Measurements from ENCODE around the gene OLFML2A.

Gene OLFML2A

DNA sequence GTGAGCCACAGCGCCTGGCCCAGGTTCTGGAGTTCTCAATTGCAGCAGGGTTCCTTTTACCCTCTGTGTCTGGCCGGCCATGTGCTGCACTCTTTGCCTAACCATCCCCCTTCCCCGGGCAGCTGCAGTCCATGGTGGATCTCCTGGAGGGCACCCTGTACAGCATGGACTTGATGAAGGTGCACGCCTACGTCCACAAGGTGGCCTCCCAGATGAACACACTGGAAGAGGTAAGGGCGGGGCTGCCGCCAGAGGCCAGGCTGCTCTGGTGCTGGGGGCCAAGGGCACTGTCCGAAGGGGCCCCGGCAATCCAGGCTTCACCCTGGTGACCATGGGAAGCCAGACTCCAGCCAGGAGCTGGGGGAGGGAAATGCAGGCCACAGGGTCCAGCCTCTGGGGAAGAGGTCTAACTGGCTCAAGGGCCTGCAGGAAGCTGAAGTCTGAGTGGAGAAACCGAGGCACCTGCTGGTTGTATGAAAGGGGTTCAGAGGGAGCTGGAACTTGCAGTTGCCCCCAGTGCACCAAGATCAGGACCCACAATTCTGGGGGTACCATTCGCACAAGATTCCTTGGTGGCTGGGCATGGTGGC is 18.1 kb downstream of the OLFML2A start:
- Histone ChIP-seq H3K27me3 (ENCODE audit: control insufficient read depth in 1 of 2, insufficient read depth in 1 of 2, low read length in 2 of 2) (no peaks in the 10 kb centered on the region), H3K18ac (ENCODE audit: low read depth in 1 of 2, low read length in 2 of 2) (no peak overlapping the region), H4K8ac (ENCODE audit: low read length) (no peak overlapping the region), H3K4me3 (ENCODE audit: insufficient read depth in 1 of 2, low read depth in 1 of 2, low read length in 2 of 2) (no peak overlapping the region), H3K4me1 (ENCODE audit: control insufficient read depth, insufficient read depth, low read depth, low read length) (peaks cover 19% of the 10 kb centered on the region), H2AFZ (ENCODE audit: low read depth, low read length) (no peak overlapping the region), H2BK15ac (ENCODE audit: low read depth, poor library complexity, severe bottlenecking) (no peak overlapping the region), H3K9me3 (ENCODE audit: control insufficient read depth, low read length) (no peaks in the 10 kb centered on the region), H3K27ac (ENCODE audit: low read length, poor library complexity, severe bottlenecking) (no peak overlapping the region), H3K79me1 (replicated peaks; ENCODE audit: low read length, poor library complexity, severe bottlenecking) (peaks cover 1% of the 10 kb centered on the region), H3K23ac (ENCODE audit: low read length in 2 of 2) (no peak overlapping the region), H3K4me2 (ENCODE audit: low read length, poor library complexity, severe bottlenecking) (no peak overlapping the region), H3K4ac (ENCODE audit: low read depth in 1 of 2, low read length in 2 of 2) (no peak overlapping the region), H2BK5ac (ENCODE audit: low read depth, low read length, poor library complexity, severe bottlenecking) (no peak overlapping the region), H3K36me3 (ENCODE audit: control insufficient read depth in 1 of 2, insufficient read depth in 2 of 2, low read depth in 1 of 2, low read length in 2 of 2) (peaks cover 13 to 38% of the 10 kb centered on the region in 2 experiments), H2AK5ac (ENCODE audit: low read length, severe bottlenecking) (peak overlapping the region; percentile 35), H3K14ac (ENCODE audit: low read length in 2 of 2) (no peak overlapping the region), H2BK12ac (ENCODE audit: low read length in 2 of 2) (no peak overlapping the region), H3K9ac (ENCODE audit: low read length) (no peak overlapping the region), H2BK120ac (ENCODE audit: low read depth, low read length) (no peak overlapping the region), H4K91ac (ENCODE audit: low read length) (no peak overlapping the region)
- 92% methylated on average over 11 of the region's 11 CpGs for WGBS
- DNase-seq = no peak

DNA sequence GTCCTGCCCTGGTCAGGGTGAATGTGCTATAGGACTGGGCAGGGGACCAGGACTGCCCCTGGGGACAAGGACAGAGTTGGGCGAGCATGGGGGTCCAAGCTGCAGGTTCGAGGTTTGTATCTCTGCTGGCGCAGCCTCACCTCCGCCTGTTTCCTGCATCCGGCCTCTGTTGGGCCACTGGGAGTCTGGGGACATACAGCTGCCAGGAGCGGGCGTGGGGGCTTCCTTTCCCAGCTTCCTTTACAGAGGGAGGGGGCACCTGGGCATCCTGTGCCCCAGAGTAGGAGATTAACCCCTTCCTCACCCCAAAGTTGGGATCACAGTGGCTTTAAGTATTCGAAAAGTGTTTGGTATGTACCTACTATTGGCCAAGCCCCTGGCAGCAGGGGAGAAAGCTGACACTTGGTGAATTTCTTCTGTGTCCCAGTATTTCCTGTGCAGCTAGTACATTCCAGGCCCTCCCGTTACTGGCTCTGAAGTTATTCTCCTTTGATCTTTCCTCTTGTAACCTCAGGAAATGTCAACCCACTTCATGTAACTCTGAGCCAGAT is 19.0 kb downstream of the OLFML2A start:
- Histone ChIP-seq H2BK15ac (ENCODE audit: low read depth, poor library complexity, severe bottlenecking) (no peak overlapping the region), H3K79me1 (replicated peaks; ENCODE audit: low read length, poor library complexity, severe bottlenecking) (peaks cover 1% of the 10 kb centered on the region), H3K18ac (ENCODE audit: low read depth in 1 of 2, low read length in 2 of 2) (peak overlapping the region in 1 of 2 experiments; percentile 54), H4K91ac (ENCODE audit: low read length) (peak overlapping the region; percentile 9), H3K4me2 (ENCODE audit: low read length, poor library complexity, severe bottlenecking) (no peak overlapping the region), H3K9ac (ENCODE audit: low read length) (no peak overlapping the region), H2BK5ac (ENCODE audit: low read depth, low read length, poor library complexity, severe bottlenecking) (no peak overlapping the region), H3K27ac (ENCODE audit: low read length, poor library complexity, severe bottlenecking) (no peak overlapping the region), H3K27me3 (ENCODE audit: control insufficient read depth in 1 of 2, insufficient read depth in 1 of 2, low read length in 2 of 2) (no peaks in the 10 kb centered on the region), H3K9me3 (ENCODE audit: control insufficient read depth, low read length) (no peaks in the 10 kb centered on the region), H3K4me1 (ENCODE audit: control insufficient read depth, insufficient read depth, low read depth, low read length) (peaks cover 19% of the 10 kb centered on the region), H3K4ac (ENCODE audit: low read depth in 1 of 2, low read length in 2 of 2) (no peak overlapping the region), H2BK12ac (ENCODE audit: low read length in 2 of 2) (peak overlapping the region in 1 of 2 experiments; percentile 48), H2AFZ (ENCODE audit: low read depth, low read length) (no peak overlapping the region), H2AK5ac (ENCODE audit: low read length, severe bottlenecking) (peak overlapping the region; percentile 40), H4K8ac (ENCODE audit: low read length) (peak overlapping the region; percentile 1), H3K23ac (ENCODE audit: low read length in 2 of 2) (no peak overlapping the region), H2BK120ac (ENCODE audit: low read depth, low read length) (no peak overlapping the region), H3K4me3 (ENCODE audit: insufficient read depth in 1 of 2, low read depth in 1 of 2, low read length in 2 of 2) (no peak overlapping the region), H3K14ac (ENCODE audit: low read length in 2 of 2) (peak overlapping the region in 1 of 2 experiments; percentile 88), H3K36me3 (ENCODE audit: control insufficient read depth in 1 of 2, insufficient read depth in 2 of 2, low read depth in 1 of 2, low read length in 2 of 2) (peaks cover 9 to 33% of the 10 kb centered on the region in 2 experiments)
- WGBS = 66% methylated on average over 7 of the region's 9 CpGs
- DNase-seq = no peak

DNA sequence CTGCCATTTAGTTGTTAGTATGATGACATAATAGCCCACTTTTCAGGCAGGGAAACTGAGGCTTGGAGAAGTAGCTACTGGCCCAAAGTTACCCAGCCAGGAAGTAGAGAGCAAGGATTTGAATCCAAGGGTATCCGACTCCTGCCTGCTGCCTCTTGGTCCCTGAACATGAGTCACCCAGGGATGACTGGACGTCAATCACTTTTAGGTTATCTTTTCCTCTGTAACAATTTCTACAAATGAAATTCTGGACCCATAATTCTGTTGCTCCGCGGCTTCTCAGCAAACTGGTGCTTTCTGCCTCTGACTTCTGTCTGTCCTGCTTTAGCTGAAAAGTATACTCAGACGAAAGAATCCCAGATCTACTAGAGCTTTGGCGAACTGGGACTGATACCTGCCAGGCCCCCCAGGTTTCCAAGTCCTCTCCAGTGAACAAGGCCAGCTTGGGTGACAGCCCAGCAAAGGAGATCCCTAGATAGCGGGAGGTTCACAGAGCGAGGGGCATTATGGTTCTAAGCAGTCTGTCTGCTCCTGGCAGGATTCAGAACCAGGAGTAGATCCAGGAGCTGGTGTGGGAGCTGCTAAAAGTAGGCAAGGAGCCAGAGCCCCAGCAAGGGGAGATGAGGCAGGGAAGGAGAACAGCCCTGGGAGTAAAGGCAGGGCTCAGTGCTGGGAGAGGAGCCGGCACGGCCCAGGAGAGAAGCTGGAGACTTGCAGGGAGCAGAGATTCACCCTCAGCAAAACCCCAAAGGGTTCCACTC is 20.6 kb downstream of the OLFML2A start:
- Histone ChIP-seq H3K9ac (ENCODE audit: low read length) (peak overlapping the region; percentile 28), H4K8ac (ENCODE audit: low read length) (no peak overlapping the region), H3K36me3 (ENCODE audit: control insufficient read depth in 1 of 2, insufficient read depth in 2 of 2, low read depth in 1 of 2, low read length in 2 of 2) (peaks cover 13 to 33% of the 10 kb centered on the region in 2 experiments), H2AFZ (ENCODE audit: low read depth, low read length) (no peak overlapping the region), H3K4ac (ENCODE audit: low read depth in 1 of 2, low read length in 2 of 2) (no peak overlapping the region), H2BK15ac (ENCODE audit: low read depth, poor library complexity, severe bottlenecking) (no peak overlapping the region), H3K23ac (ENCODE audit: low read length in 2 of 2) (no peak overlapping the region), H2BK5ac (ENCODE audit: low read depth, low read length, poor library complexity, severe bottlenecking) (no peak overlapping the region), H2AK5ac (ENCODE audit: low read length, severe bottlenecking) (no peak overlapping the region), H3K18ac (ENCODE audit: low read depth in 1 of 2, low read length in 2 of 2) (no peak overlapping the region), H2BK120ac (ENCODE audit: low read depth, low read length) (no peak overlapping the region), H3K27me3 (ENCODE audit: control insufficient read depth in 1 of 2, insufficient read depth in 1 of 2, low read length in 2 of 2) (no peaks in the 10 kb centered on the region), H4K91ac (ENCODE audit: low read length) (no peak overlapping the region), H3K79me1 (replicated peaks; ENCODE audit: low read length, poor library complexity, severe bottlenecking) (peaks cover under 1% of the 10 kb centered on the region), H3K4me2 (ENCODE audit: low read length, poor library complexity, severe bottlenecking) (no peak overlapping the region), H3K27ac (ENCODE audit: low read length, poor library complexity, severe bottlenecking) (no peak overlapping the region), H3K14ac (ENCODE audit: low read length in 2 of 2) (no peak overlapping the region), H3K4me1 (ENCODE audit: control insufficient read depth, insufficient read depth, low read depth, low read length) (peaks cover 18% of the 10 kb centered on the region), H3K9me3 (ENCODE audit: control insufficient read depth, low read length) (no peaks in the 10 kb centered on the region), H2BK12ac (ENCODE audit: low read length in 2 of 2) (no peak overlapping the region), H3K4me3 (ENCODE audit: insufficient read depth in 1 of 2, low read depth in 1 of 2, low read length in 2 of 2) (no peak overlapping the region)
- WGBS = 85% methylated on average over 8 of the region's 10 CpGs
- no peak for DNase-seq

DNA sequence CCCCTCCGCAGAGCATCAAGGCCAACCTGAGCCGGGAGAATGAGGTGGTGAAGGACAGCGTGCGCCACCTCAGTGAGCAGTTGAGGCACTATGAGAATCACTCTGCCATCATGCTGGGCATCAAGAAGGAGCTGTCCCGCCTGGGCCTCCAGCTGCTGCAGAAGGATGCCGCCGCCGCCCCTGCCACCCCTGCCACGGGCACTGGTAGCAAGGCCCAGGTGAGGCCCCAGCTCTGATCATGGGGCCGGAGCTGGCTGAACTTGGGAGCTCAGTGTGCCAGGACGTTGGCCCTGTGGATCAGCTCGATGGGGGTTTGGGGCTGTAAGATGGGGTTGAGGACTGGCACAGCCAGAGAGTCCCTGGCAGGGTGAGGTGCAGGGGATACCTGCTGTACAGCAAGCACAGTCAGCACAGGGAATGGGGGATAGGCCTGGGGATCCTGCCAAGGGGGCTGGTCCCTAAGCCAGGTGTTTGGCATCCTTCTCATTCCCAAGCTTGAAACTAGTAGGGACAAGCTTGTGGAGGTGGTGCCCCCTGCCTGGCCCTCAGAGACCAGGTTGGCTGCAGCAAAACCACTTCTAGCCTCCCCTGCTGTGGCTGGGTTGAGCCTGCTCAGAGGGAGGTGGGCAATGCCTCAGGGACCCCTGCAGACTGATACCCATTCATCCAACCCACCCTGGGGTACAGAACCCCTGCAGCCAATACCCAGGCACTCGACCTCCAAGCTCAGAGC is 22.5 kb downstream of the OLFML2A start:
- no peak overlapping the region for H3K9ac ChIP-seq (ENCODE audit: low read length)
- no peak overlapping the region for H2BK12ac ChIP-seq (ENCODE audit: low read length in 2 of 2)
- H3K4me2 ChIP-seq (ENCODE audit: low read length, poor library complexity, severe bottlenecking) = no peak overlapping the region
- no peak overlapping the region for H3K27ac ChIP-seq (ENCODE audit: low read length, poor library complexity, severe bottlenecking)
- H3K79me1 ChIP-seq (replicated peaks; ENCODE audit: low read length, poor library complexity, severe bottlenecking) = no peaks in the 10 kb centered on the region
- H4K91ac ChIP-seq (ENCODE audit: low read length) = no peak overlapping the region
- H4K8ac ChIP-seq (ENCODE audit: low read length) = no peak overlapping the region
- H3K4ac ChIP-seq (ENCODE audit: low read depth in 1 of 2, low read length in 2 of 2) = no peak overlapping the region
- no peak overlapping the region for H2AK5ac ChIP-seq (ENCODE audit: low read length, severe bottlenecking)
- no peak overlapping the region for H2BK5ac ChIP-seq (ENCODE audit: low read depth, low read length, poor library complexity, severe bottlenecking)
- peaks cover 13% of the 10 kb centered on the region for H3K4me1 ChIP-seq (ENCODE audit: control insufficient read depth, insufficient read depth, low read depth, low read length)
- no peak overlapping the region for H3K14ac ChIP-seq (ENCODE audit: low read length in 2 of 2)
- H2BK120ac ChIP-seq (ENCODE audit: low read depth, low read length) = no peak overlapping the region
- peak overlapping the region in 1 of 2 experiments; percentile 7 for H3K4me3 ChIP-seq (ENCODE audit: insufficient read depth in 1 of 2, low read depth in 1 of 2, low read length in 2 of 2)
- H2BK15ac ChIP-seq (ENCODE audit: low read depth, poor library complexity, severe bottlenecking) = no peak overlapping the region
- no peak overlapping the region for H3K23ac ChIP-seq (ENCODE audit: low read length in 2 of 2)
- no peak for DNase-seq
- H3K27me3 ChIP-seq (ENCODE audit: control insufficient read depth in 1 of 2, insufficient read depth in 1 of 2, low read length in 2 of 2) = no peaks in the 10 kb centered on the region
- H2AFZ ChIP-seq (ENCODE audit: low read depth, low read length) = no peak overlapping the region
- H3K18ac ChIP-seq (ENCODE audit: low read depth in 1 of 2, low read length in 2 of 2) = no peak overlapping the region
- no peaks in the 10 kb centered on the region for H3K9me3 ChIP-seq (ENCODE audit: control insufficient read depth, low read length)
- 82% methylated on average over 13 of the region's 13 CpGs for WGBS
- H3K36me3 ChIP-seq (ENCODE audit: control insufficient read depth in 1 of 2, insufficient read depth in 2 of 2, low read depth in 1 of 2, low read length in 2 of 2) = peaks cover 13 to 42% of the 10 kb centered on the region in 2 experiments
